GM21786 (cell line): Measurements from ENCODE around the gene TPST2.

Experiments
- ATAC-seq: cut with Tn5 transposase; IDR thresholded peaks from one replicate; pipeline ENCODE4 v1.9.1; 2021; ENCODE audit not compliant: unreplicated experiment

The TPST2 gene

GRCh38 chr22:26558248-26558895 is 31.6 kb downstream of the TPST2 start:
- no peak for ATAC-seq

GRCh38 chr22:26556904-26557303 is 33.0 kb downstream of the TPST2 start:
- no peak for ATAC-seq

- no peak for ATAC-seq
These were observed 34.5 kb downstream of the TPST2 start for GRCh38 chr22:26555478-26555877.

- no peak for ATAC-seq
These were observed 35.0 kb downstream of the TPST2 start for GRCh38 chr22:26554956-26555355.

- ATAC-seq = no peak
These were observed 36.7 kb downstream of the TPST2 start for GRCh38 chr22:26553056-26553752.

- ATAC-seq = no peak
These were observed 37.5 kb downstream of the TPST2 start for GRCh38 chr22:26552466-26552865.

GRCh38 chr22:26551568-26551967 is 38.4 kb downstream of the TPST2 start:
- no peak for ATAC-seq

- no peak for ATAC-seq
These were observed 39.4 kb downstream of the TPST2 start for GRCh38 chr22:26550498-26551033.

- no peak for ATAC-seq
These were observed 39.9 kb downstream of the TPST2 start for GRCh38 chr22:26549902-26550497.

- no peak for ATAC-seq
These were observed 40.9 kb downstream of the TPST2 start for GRCh38 chr22:26548984-26549383.

GRCh38 chr22:26548303-26548702 is 41.6 kb downstream of the TPST2 start:
- ATAC-seq = no peak

GRCh38 chr22:26547837-26548236 is 42.1 kb downstream of the TPST2 start:
- ATAC-seq = no peak

- ATAC-seq = no peak
These were observed 42.5 kb downstream of the TPST2 start for GRCh38 chr22:26547426-26547825.

GRCh38 chr22:26546282-26546681 is 43.6 kb downstream of the TPST2 start:
- ATAC-seq = no peak

- ATAC-seq = no peak
These were observed 44.1 kb downstream of the TPST2 start for GRCh38 chr22:26545827-26546226.

- ATAC-seq = no peak
These were observed 44.5 kb downstream of the TPST2 start for GRCh38 chr22:26545385-26545784.

GRCh38 chr22:26544489-26544888 is 45.4 kb downstream of the TPST2 start:
- ATAC-seq = no peak

- ATAC-seq = no peak
These were observed 47.1 kb downstream of the TPST2 start for GRCh38 chr22:26542831-26543230.

- ATAC-seq = no peak
These were observed 48.6 kb downstream of the TPST2 start for GRCh38 chr22:26541167-26541819.

GRCh38 chr22:26540119-26540518 is 49.8 kb downstream of the TPST2 start:
- ATAC-seq = no peak

- no peak for ATAC-seq
These were observed 53.2 kb downstream of the TPST2 start for GRCh38 chr22:26536762-26537134.
